Stimulated activated memory B cell treated with anti-CD40 and anti-IgM and Interleukin-4, amounts not matched to agents 10 μg/mL and 1 μg/mL and 100 μg/mL, for 72 hours (primary cell): ENCODE data around the gene ACYP1.

Experiments
- ATAC-seq: fragments of 150-1000 bp; cut with Tn5 transposase; 2 replicates; pipeline ENCODE4 v1.10.0; 2021
- H3K27ac Mint-ChIP-seq: one replicate; pipeline ENCODE4 v1.8.0; 2022; ENCODE audit warnings: mild to moderate bottlenecking, mixed read lengths
- H3K27me3 Mint-ChIP-seq: one replicate; pipeline ENCODE4 v1.8.0; 2022; ENCODE audit warnings: mixed read lengths
- H3K36me3 Mint-ChIP-seq: one replicate; pipeline ENCODE4 v1.8.0; 2022; ENCODE audit warnings: mixed read lengths
- H3K4me1 Mint-ChIP-seq: one replicate; pipeline ENCODE4 v1.8.0; 2022; ENCODE audit warnings: mixed read lengths
- H3K4me3 Mint-ChIP-seq: one replicate; pipeline ENCODE4 v1.8.0; 2022; ENCODE audit warnings: mild to moderate bottlenecking, moderate library complexity, mixed read lengths
- H3K9me3 Mint-ChIP-seq: one replicate; pipeline ENCODE4 v1.8.0; 2022; ENCODE audit warnings: mixed read lengths

ACYP1 gene

GRCh38 chr14:75053396-75054291, 10.2 kb downstream of the ACYP1 start:
- no peak for ATAC-seq
- Mint-ChIP-seq H3K36me3 (peaks cover 28% of the 10 kb centered on the region), H3K4me1 (peaks cover 18% of the 10 kb centered on the region), H3K9me3 (no peaks in the 10 kb centered on the region), H3K27me3 (no peaks in the 10 kb centered on the region), H3K4me3 (no peak overlapping the region), H3K27ac (no peak overlapping the region)

DNA sequence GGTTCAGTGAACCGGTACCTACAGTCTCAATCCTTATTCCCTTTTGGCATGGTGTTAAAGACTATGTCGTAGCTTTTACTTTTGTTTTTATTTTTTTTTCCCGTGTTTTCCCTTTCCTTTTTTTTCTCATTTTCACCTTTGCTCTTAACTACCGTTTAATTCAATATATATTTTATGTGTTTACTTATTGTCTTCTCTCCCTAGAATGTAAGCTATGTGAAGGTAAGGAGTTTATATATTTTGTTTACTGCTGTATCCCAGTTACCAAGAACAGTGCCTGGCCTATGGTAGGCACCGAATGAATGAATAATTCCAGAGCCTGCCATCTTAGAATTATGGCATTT, 12.3 kb downstream of the ACYP1 start:
- Mint-ChIP-seq H3K27me3 (no peaks in the 10 kb centered on the region), H3K4me1 (peaks cover 18% of the 10 kb centered on the region), H3K9me3 (no peaks in the 10 kb centered on the region), H3K36me3 (peaks cover 32% of the 10 kb centered on the region), H3K27ac (peak overlapping the region; percentile 84), H3K4me3 (peak overlapping the region; percentile 84)
- peak; percentile 47 for ATAC-seq

GRCh38 chr14:75050852-75051555, 12.8 kb downstream of the ACYP1 start, which contains the start of gene MLH3:
MLH3 (minus strand) TSS chr14:75051467; CDS start chr14:75049655, 1,812 bp downstream.
- Mint-ChIP-seq H3K9me3 (no peaks in the 10 kb centered on the region), H3K27me3 (no peaks in the 10 kb centered on the region), H3K4me3 (peak within 1 kb of the TSS; percentile 84), H3K4me1 (peaks cover 18% of the 10 kb centered on the region), H3K27ac (peak within 1 kb of the TSS; percentile 84), H3K36me3 (peaks cover 27% of the 10 kb centered on the region)
- ATAC-seq, result peak; percentile 91

DNA sequence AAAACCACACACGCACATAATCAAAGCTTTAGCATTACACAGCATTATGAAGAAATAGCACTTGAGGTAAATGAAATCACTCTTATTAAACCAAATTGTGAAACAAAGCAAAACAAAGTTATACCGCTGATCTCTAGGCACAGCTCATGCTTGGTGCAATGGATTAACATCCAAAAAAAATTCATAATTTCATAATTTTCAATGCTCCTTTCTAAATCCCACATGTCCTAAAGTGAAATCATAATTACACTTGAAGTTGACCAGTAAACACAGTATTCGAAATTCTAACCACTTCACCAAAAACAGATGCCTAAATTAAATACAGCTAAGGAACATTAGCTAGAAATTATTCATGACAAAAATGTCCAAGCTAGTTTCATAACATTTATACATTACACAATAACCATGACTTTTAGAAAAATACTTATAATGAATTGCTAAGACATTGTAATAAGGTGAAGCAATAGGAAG, 14.1 kb downstream of the ACYP1 start:
- H3K36me3 Mint-ChIP-seq, result peaks cover 19% of the 10 kb centered on the region
- H3K9me3 Mint-ChIP-seq, result no peaks in the 10 kb centered on the region
- H3K4me3 Mint-ChIP-seq, result peak overlapping the region; percentile 36
- H3K27ac Mint-ChIP-seq, result peak overlapping the region; percentile 84
- H3K27me3 Mint-ChIP-seq, result no peaks in the 10 kb centered on the region
- ATAC-seq, result no peak
- peaks cover 31% of the 10 kb centered on the region for H3K4me1 Mint-ChIP-seq

DNA sequence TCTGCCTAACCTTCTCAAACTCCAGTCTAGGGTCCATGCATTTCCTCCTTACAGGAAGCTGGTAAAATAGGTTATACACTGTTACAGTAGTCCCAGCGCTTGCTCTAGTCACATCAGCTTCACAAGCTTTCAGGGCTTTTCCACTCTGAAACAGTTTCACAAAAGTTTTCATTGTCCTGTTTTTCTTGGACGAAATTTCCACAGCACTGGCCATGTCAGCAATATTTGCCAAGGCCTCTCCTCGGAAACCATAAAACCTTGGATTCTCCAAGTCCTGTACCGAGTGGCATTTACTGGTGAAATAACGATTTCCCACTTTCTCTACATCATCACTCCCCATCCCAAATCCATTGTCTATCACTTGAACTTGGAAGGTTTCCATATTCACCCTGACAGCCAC, 14.7 kb downstream of the ACYP1 start:
- no peak for ATAC-seq
- H3K27ac Mint-ChIP-seq, result no peak overlapping the region
- no peaks in the 10 kb centered on the region for H3K9me3 Mint-ChIP-seq
- H3K4me1 Mint-ChIP-seq, result peaks cover 31% of the 10 kb centered on the region
- H3K36me3 Mint-ChIP-seq, result peaks cover 14% of the 10 kb centered on the region
- H3K27me3 Mint-ChIP-seq, result no peaks in the 10 kb centered on the region
- no peak overlapping the region for H3K4me3 Mint-ChIP-seq

DNA sequence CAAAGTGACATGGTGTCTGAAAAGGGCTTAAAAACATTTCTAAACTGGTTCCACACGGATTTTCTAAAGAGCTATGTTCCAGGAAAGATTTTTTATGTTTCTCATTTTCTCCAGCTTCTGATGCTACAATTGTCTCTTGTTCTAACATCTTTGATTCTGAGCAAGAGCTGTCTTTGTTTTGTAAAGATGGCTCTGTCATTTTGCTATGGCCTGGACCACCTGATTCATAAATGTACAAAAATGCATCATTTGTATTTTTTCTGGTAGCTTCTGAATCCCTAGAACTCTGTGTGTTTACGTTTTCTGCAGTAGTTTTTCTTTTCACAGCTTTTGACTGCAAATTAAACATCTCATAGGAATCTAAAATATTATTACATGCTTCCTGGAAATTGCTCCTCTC, 15.7 kb downstream of the ACYP1 start:
- Mint-ChIP-seq H3K27ac (no peak overlapping the region), H3K36me3 (peaks cover 14% of the 10 kb centered on the region), H3K9me3 (no peaks in the 10 kb centered on the region), H3K4me3 (no peak overlapping the region), H3K4me1 (peaks cover 31% of the 10 kb centered on the region), H3K27me3 (no peaks in the 10 kb centered on the region)
- no peak for ATAC-seq

- Mint-ChIP-seq H3K27me3 (no peaks in the 10 kb centered on the region), H3K9me3 (no peaks in the 10 kb centered on the region), H3K4me3 (no peak overlapping the region), H3K4me1 (peaks cover 32% of the 10 kb centered on the region), H3K27ac (no peak overlapping the region), H3K36me3 (peaks cover 14% of the 10 kb centered on the region)
- ATAC-seq, result no peak
These were observed 16.3 kb downstream of the ACYP1 start for GRCh38 chr14:75047506-75047905.

GRCh38 chr14:75046899-75047298, 16.9 kb downstream of the ACYP1 start:
- Mint-ChIP-seq H3K27me3 (no peaks in the 10 kb centered on the region), H3K4me3 (no peak overlapping the region), H3K4me1 (peaks cover 38% of the 10 kb centered on the region), H3K36me3 (peaks cover 14% of the 10 kb centered on the region), H3K27ac (no peak overlapping the region), H3K9me3 (no peaks in the 10 kb centered on the region)
- ATAC-seq, result no peak

DNA sequence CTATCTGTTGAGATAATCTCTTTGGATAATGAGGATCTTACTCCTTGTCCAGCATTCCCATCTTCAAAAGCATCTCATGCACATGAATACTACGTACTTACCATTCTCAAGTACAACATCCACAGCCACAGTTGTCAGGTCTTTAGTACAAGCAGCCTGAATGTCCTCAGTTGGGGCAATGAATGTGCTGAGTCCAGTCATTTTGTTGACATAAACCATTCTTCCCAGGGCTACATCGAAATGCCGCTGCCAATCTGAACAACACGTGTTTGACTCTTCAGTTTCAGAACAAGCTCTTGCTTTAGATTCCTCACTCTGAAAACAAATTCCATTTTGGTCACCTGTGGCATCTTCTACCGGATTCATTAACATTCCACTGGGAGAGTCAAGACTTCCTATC, 17.5 kb downstream of the ACYP1 start:
- no peak overlapping the region for H3K4me3 Mint-ChIP-seq
- peaks cover 19% of the 10 kb centered on the region for H3K36me3 Mint-ChIP-seq

DNA sequence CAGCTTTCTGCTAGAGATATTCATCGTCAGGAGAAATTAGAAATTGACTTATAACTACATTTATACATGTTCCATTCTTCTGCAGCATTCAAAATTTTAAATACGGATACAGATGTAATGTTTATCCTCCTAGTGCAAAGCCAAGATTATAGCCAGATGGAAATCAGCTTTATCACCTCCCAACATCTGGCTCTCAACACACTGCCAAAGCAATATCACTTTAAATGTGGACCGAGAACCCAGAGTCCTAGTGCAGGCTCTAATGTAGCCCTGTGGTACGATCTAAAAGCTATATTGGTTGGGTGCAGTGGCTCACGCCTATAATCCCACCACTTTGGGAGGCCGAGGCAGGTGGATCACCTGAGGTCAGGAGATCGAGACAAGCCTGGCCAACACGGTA, 19.1 kb downstream of the ACYP1 start:
- no peak overlapping the region for H3K4me3 Mint-ChIP-seq
- no peak overlapping the region for H3K27ac Mint-ChIP-seq
- ATAC-seq, result no peak
- H3K27me3 Mint-ChIP-seq, result no peaks in the 10 kb centered on the region
- no peaks in the 10 kb centered on the region for H3K9me3 Mint-ChIP-seq
- H3K36me3 Mint-ChIP-seq, result peaks cover 21% of the 10 kb centered on the region
- H3K4me1 Mint-ChIP-seq, result peaks cover 20% of the 10 kb centered on the region

More for the DNA sequence above, 17.5 kb downstream of the ACYP1 start:
- H3K27ac Mint-ChIP-seq, result no peak overlapping the region
- ATAC-seq, result no peak
- no peaks in the 10 kb centered on the region for H3K27me3 Mint-ChIP-seq
- no peaks in the 10 kb centered on the region for H3K9me3 Mint-ChIP-seq
- H3K4me1 Mint-ChIP-seq, result peaks cover 33% of the 10 kb centered on the region

GRCh38 chr14:75044322-75044721, 19.5 kb downstream of the ACYP1 start:
- Mint-ChIP-seq H3K36me3 (peaks cover 19% of the 10 kb centered on the region), H3K27me3 (no peaks in the 10 kb centered on the region), H3K9me3 (no peaks in the 10 kb centered on the region), H3K4me3 (no peak overlapping the region), H3K27ac (no peak overlapping the region), H3K4me1 (peaks cover 20% of the 10 kb centered on the region)
- no peak for ATAC-seq

DNA sequence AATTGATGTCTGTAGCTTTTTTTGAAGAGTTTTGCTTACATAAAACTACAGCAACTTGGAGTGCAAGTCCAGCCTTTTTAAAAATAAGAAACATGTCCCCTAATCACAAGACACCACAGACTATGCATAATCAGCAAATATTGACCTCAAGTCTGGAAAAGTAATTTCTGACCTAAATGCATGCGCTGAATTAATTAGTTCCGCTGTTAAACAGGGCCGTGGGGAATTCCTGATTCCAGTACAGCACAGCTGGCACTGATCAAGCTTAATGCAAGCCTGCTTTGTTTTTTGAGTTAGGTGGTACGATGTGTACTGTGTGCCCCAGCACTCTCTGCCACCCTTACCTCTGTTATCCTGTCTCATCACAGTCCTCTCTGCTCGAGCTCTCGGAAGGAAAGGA, 21.8 kb downstream of the ACYP1 start:
- Mint-ChIP-seq H3K27ac (no peak overlapping the region), H3K4me1 (peaks cover 20% of the 10 kb centered on the region), H3K4me3 (no peak overlapping the region), H3K36me3 (peaks cover 22% of the 10 kb centered on the region), H3K9me3 (no peaks in the 10 kb centered on the region), H3K27me3 (no peaks in the 10 kb centered on the region)
- ATAC-seq, result peak; percentile 57

DNA sequence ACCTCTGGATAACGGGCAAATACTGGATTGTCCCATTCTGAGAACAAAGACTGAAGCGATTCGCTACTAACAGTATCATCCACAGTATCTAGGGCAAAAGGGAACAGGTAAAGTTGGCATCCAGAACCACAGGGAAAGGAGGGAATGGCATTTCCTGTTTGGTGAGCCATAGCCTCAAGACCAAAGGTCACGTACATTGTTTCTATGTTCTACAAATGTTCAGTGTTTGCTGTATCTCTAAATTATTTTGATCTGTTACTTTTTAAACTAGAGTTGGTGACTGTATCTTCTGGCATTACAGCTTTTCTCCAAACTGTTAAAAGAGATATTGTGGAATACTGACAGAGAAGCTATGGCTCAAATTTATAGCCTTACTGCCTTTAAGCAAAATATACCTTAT, 22.2 kb downstream of the ACYP1 start:
- Mint-ChIP-seq H3K36me3 (peaks cover 26% of the 10 kb centered on the region), H3K27me3 (no peaks in the 10 kb centered on the region)

GRCh38 chr14:75040959-75041358, 22.9 kb downstream of the ACYP1 start:
- no peak overlapping the region for H3K27ac Mint-ChIP-seq
- ATAC-seq, result no peak
- H3K9me3 Mint-ChIP-seq, result no peaks in the 10 kb centered on the region
- no peaks in the 10 kb centered on the region for H3K27me3 Mint-ChIP-seq
- H3K4me1 Mint-ChIP-seq, result peaks cover 19% of the 10 kb centered on the region
- peaks cover 32% of the 10 kb centered on the region for H3K36me3 Mint-ChIP-seq
- no peak overlapping the region for H3K4me3 Mint-ChIP-seq

More for the DNA sequence above, 22.2 kb downstream of the ACYP1 start:
- Mint-ChIP-seq H3K9me3 (no peaks in the 10 kb centered on the region), H3K4me3 (no peak overlapping the region), H3K4me1 (peaks cover 20% of the 10 kb centered on the region), H3K27ac (no peak overlapping the region)
- no peak for ATAC-seq

DNA sequence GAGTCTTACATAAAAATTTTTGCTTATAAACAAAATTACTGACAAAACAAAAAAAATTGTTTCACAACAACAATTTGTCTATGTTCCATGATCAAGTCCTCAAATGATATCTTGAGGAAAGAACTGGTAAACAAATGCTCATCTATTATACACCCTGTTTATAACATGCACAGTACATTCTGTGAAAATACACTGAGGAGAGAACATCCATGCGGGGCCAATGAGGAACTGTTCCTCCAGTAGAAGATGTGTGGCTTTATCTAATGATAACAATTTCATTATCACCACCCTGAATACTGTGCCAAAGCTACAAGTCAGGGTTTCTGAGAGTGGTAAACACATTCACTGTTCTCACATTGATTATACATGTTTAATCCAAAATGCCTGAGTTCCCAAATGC, 23.3 kb downstream of the ACYP1 start:
- Mint-ChIP-seq H3K27ac (no peak overlapping the region), H3K4me3 (no peak overlapping the region), H3K36me3 (peaks cover 37% of the 10 kb centered on the region), H3K4me1 (peaks cover 14% of the 10 kb centered on the region), H3K27me3 (no peaks in the 10 kb centered on the region), H3K9me3 (no peaks in the 10 kb centered on the region)
- no peak for ATAC-seq

DNA sequence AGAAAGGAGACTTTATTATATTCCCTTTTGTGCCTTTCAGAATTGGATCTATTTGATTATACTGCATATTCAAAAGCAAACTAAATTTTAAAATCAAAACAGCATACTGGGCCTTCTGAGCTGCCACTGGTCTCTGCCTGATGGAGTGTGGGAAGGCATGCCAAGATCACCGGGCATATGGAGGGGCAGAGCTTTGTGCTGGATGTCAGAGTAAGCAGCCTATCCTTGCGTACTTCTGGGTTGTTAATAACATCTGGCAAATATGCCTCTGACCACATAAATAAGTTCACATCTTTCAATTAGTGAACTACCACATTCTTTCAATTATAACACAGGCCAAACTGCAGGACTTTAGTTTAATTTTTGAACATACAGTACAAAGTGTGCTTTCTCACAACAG, 30.9 kb downstream of the ACYP1 start:
- no peaks in the 10 kb centered on the region for H3K27me3 Mint-ChIP-seq
- no peaks in the 10 kb centered on the region for H3K9me3 Mint-ChIP-seq
- H3K4me3 Mint-ChIP-seq, result no peak overlapping the region

More for the DNA sequence above, 30.9 kb downstream of the ACYP1 start:
- Mint-ChIP-seq H3K27ac (no peak overlapping the region), H3K36me3 (peaks cover 37% of the 10 kb centered on the region), H3K4me1 (no peaks in the 10 kb centered on the region)
- no peak for ATAC-seq
